Ishikawa (cell line): Measurements from ENCODE around the gene BARX1.

Source experiments
- EP300 ChIP-seq: IDR thresholded peaks from 2 replicates; pipeline ENCODE4 v1.6.1; 2012; ENCODE audit warnings: borderline replicate concordance
- NFIC ChIP-seq: IDR thresholded peaks from 2 replicates; pipeline ENCODE4 v1.6.1; 2012
- RAD21 ChIP-seq: IDR thresholded peaks from 2 replicates; pipeline ENCODE4 v1.6.1; 2012; ENCODE audit warnings: low read depth
- TEAD4 ChIP-seq: IDR thresholded peaks from 2 replicates; pipeline ENCODE4 v1.6.1; 2012
- YY1 ChIP-seq: IDR thresholded peaks from 2 replicates; pipeline ENCODE4 v1.6.1; 2012; ENCODE audit warnings: low read depth
- TF ChIP-seq, protein P1 (sequence below): IDR thresholded peaks from 2 replicates; pipeline ENCODE4 v1.6.1; 2012

DNA sequence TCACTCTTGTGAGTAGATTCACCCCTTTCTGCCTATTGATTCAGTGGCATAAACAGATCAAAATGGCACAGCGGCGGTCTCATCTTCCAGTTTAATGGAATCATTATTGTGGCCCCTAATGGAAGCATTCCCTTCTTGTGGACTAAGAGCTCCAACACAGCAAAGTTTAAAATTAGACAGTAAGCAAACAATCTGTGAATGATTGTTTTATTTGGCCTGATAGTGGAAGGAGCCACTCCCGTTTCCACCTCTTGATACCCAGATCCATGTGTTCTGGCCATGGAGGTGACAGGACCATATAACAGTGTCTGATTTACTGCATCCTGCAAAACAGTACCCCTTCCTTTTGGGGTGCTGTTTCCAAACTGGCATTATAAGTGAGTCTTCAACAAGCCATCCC, 41.2 kb upstream of the BARX1 start:
- TF ChIP-seq RAD21 (no peak), NFIC (no peak), TEAD4 (no peak), YY1 (no peak), EP300 (no peak)
- TF ChIP-seq, protein P1, sequence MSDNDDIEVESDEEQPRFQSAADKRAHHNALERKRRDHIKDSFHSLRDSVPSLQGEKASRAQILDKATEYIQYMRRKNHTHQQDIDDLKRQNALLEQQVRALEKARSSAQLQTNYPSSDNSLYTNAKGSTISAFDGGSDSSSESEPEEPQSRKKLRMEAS, result no peak
